OCI-LY7 (cell line): ENCODE data around the gene BEND5. TPM values are rescaled to one million over a fixed set of nuclear protein-coding genes. Genes with fewer than 3 reads are reported as not detected.

Experiments used
- BruUV-seq: library from RNA; stranded (reverse); fragments of 400-500 nt; replicated peaks from 2 replicates; lab custom pipeline; 2021; lab: Mats Ljungman, UMichigan
- CTCF ChIA-PET: fragments of 300-600 bp; sonication (Branson Sonifier 250); formaldehyde crosslinking; loops from one replicate; lab custom pipeline; 2022; ENCODE audit warnings: antibody characterized with exemption; ENCODE audit not compliant: unreplicated experiment; lab: Charles Lee
- POLR2A ChIA-PET: fragments of 300-600 bp; sonication (Branson Sonifier 250); formaldehyde crosslinking; loops from one replicate; lab custom pipeline; 2022; ENCODE audit warnings: antibody characterized with exemption; lab: Charles Lee
- DNase-seq: peaks from one replicate; pipeline ENCODE4 v3.0.0-alpha.2; 2015; ENCODE audit warnings: low spot score
- H2AFZ ChIP-seq: fragments of 200-600 bp; sonication (generic), shearing (Covaris generic); 2 replicates; pipeline ENCODE4 v1.6.1; 2014; ENCODE audit warnings: mild to moderate bottlenecking, antibody characterized with exemption, low read length, moderate library complexity
- H3K27ac ChIP-seq: fragments of 200-600 bp; sonication (generic); 2 replicates; pipeline ENCODE4 v1.5.1; 2014; ENCODE audit warnings: mixed run types, low read depth, mild to moderate bottlenecking, moderate library complexity, low read length, inconsistent platforms; ENCODE audit not compliant: poor library complexity, severe bottlenecking
- H3K36me3 ChIP-seq: fragments of 200-600 bp; sonication (generic); 2 replicates; pipeline ENCODE4 v1.6.1; 2014; ENCODE audit warnings: mild to moderate bottlenecking, antibody characterized with exemption, low read length, moderate library complexity, mixed read lengths; ENCODE audit not compliant: insufficient read depth
- H3K4me1 ChIP-seq: fragments of 200-600 bp; sonication (generic); 2 replicates; pipeline ENCODE4 v1.5.1; 2014; ENCODE audit warnings: mild to moderate bottlenecking, low read length; ENCODE audit not compliant: insufficient read depth, poor library complexity, severe bottlenecking
- H3K4me2 ChIP-seq: fragments of 200-600 bp; sonication (generic); 2 replicates; pipeline ENCODE4 v1.6.1; 2014; ENCODE audit warnings: mild to moderate bottlenecking, low read length
- H3K4me3 ChIP-seq: fragments of 200-600 bp; sonication (generic); 2 replicates; pipeline ENCODE4 v1.5.1; 2014; ENCODE audit warnings: mild to moderate bottlenecking, low read depth, low read length; ENCODE audit not compliant: poor library complexity, severe bottlenecking
- H3K79me2 ChIP-seq: fragments of 200-600 bp; sonication (generic); 2 replicates; pipeline ENCODE4 v1.6.1; 2016; ENCODE audit warnings: low read depth, mild to moderate bottlenecking, low read length, moderate library complexity, mixed read lengths; ENCODE audit not compliant: insufficient read depth
- H3K9me2 ChIP-seq: fragments of 200-600 bp; sonication (generic); 2 replicates; pipeline ENCODE4 v1.6.1; 2016; ENCODE audit warnings: mild to moderate bottlenecking, low read length, mixed read lengths; ENCODE audit not compliant: insufficient read depth
- H3K9me3 ChIP-seq: fragments of 200-600 bp; sonication (generic); 2 replicates; pipeline ENCODE4 v1.6.1; 2014; ENCODE audit warnings: mild to moderate bottlenecking, mixed run types, low read length, mixed read lengths
- H4K20me1 ChIP-seq: fragments of 200-600 bp; sonication (generic); 2 replicates; pipeline ENCODE4 v1.6.1; 2014; ENCODE audit warnings: mild to moderate bottlenecking, antibody characterized with exemption, low read length, moderate library complexity, mixed read lengths; ENCODE audit not compliant: insufficient read depth
- CTCF ChIP-seq: fragments of 200-600 bp; sonication (generic); conservative IDR thresholded peaks from 2 replicates; pipeline ENCODE4 v1.5.1; 2014; ENCODE audit warnings: mild to moderate bottlenecking, antibody characterized with exemption, low read length, moderate library complexity, mixed read lengths
- EZH2phosphoT487 ChIP-seq: fragments of 200-600 bp; sonication (generic); IDR thresholded peaks from 2 replicates; pipeline ENCODE4 v1.6.1; 2018; ENCODE audit warnings: low read depth, borderline replicate concordance, mild to moderate bottlenecking, mixed run types, antibody characterized with exemption, low read length, moderate library complexity, mixed read lengths
- intact Hi-C: fragments of 100-400 bp; cut with micrococcal nuclease; formaldehyde crosslinking; loops from one replicate; pipeline ENCODE4 v1.10.0; 2022; ENCODE audit not compliant: unreplicated experiment
- total RNA-seq, 2 experiments: library from RNA; depleted of rRNA in 1 of 2; stranded (reverse); fragments of >200 nt in 1 of 2; shearing (Covaris generic) in 1 of 2; gene quantifications; 2 replicates each; pipeline ENCODE4 v1.2.3, GENCODE V29; 2014 to 2022

The BEND5 gene
- total RNA-seq, 2 experiments from 2014 or later = not detected

- intact Hi-C loops = no loop called here
- Histone ChIP-seq H3K27ac (no peak overlapping the region), H3K79me2 (no peaks in the 10 kb centered on the region), H2AFZ (no peak overlapping the region), H3K36me3 (no peaks in the 10 kb centered on the region), H3K4me3 (no peak overlapping the region), H3K9me2 (no peaks in the 10 kb centered on the region), H4K20me1 (no peaks in the 10 kb centered on the region), H3K4me2 (no peak overlapping the region), H3K4me1 (no peaks in the 10 kb centered on the region), H3K9me3 (no peaks in the 10 kb centered on the region)
- DNase-seq = no peak
- TF ChIP-seq EZH2phosphoT487 (no peak), CTCF (no peak)
- ChIA-PET POLR2A (no interaction called here), CTCF (no interaction called here)
- BruUV-seq = no TSS peak
Observed at GRCh38 chr1:48807554-48808260, 31.0 kb upstream of the BEND5 start.

GRCh38 chr1:48803474-48803873 lies 26.8 kb upstream of the BEND5 start:
- Histone ChIP-seq H3K4me2 (no peak overlapping the region), H3K79me2 (no peaks in the 10 kb centered on the region), H3K4me3 (no peak overlapping the region), H2AFZ (no peak overlapping the region), H3K9me2 (no peaks in the 10 kb centered on the region), H3K4me1 (no peaks in the 10 kb centered on the region), H3K9me3 (no peaks in the 10 kb centered on the region), H3K36me3 (no peaks in the 10 kb centered on the region), H3K27ac (no peak overlapping the region), H4K20me1 (no peaks in the 10 kb centered on the region)
- TF ChIP-seq CTCF = no peak
- no peak for TF ChIP-seq EZH2phosphoT487
- CTCF ChIA-PET = no interaction called here
- peak; percentile 18 for DNase-seq
- no TSS peak for BruUV-seq
- POLR2A ChIA-PET = interaction anchor here (0.7 kb wide), 1 partner anchor 11 kb away, joined by 3 read pairs; no protein-coding TSS in a partner anchor
- intact Hi-C loops = no loop called here

GRCh38 chr1:48794816-48795215 lies 18.1 kb upstream of the BEND5 start:
- no peak for TF ChIP-seq CTCF
- no peak for TF ChIP-seq EZH2phosphoT487
- DNase-seq = no peak
- no peaks in the 10 kb centered on the region for H3K9me3 ChIP-seq
- no peak overlapping the region for H3K27ac ChIP-seq
- no peak overlapping the region for H3K4me3 ChIP-seq
- H3K36me3 ChIP-seq = no peaks in the 10 kb centered on the region
- intact Hi-C loops = no loop called here
- no peak overlapping the region for H2AFZ ChIP-seq
- H3K79me2 ChIP-seq = no peaks in the 10 kb centered on the region
- BruUV-seq = no TSS peak
- no peaks in the 10 kb centered on the region for H4K20me1 ChIP-seq
- peaks cover 52% of the 10 kb centered on the region for H3K4me1 ChIP-seq
- H3K4me2 ChIP-seq = peak overlapping the region; percentile 76
- ChIA-PET CTCF (no interaction called here), POLR2A (interaction anchor here (0.9 kb wide), 1 partner anchor 126 kb away, joined by 3 read pairs; no protein-coding TSS in a partner anchor)
- no peaks in the 10 kb centered on the region for H3K9me2 ChIP-seq
